T1000 (cell line): Measurements from ENCODE around the gene ASB5.
"Not testable (repeated sequence)": the region's sequence is repeated elsewhere in the genome, so short reads cannot be mapped to it uniquely, and the experiment has no call there.

Experiments used
- DNase-seq: peaks from one replicate; lab custom pipeline; 2025; ENCODE audit warnings: mixed read lengths; lab: John Stamatoyannopoulos, UW

Gene ASB5, protein sequence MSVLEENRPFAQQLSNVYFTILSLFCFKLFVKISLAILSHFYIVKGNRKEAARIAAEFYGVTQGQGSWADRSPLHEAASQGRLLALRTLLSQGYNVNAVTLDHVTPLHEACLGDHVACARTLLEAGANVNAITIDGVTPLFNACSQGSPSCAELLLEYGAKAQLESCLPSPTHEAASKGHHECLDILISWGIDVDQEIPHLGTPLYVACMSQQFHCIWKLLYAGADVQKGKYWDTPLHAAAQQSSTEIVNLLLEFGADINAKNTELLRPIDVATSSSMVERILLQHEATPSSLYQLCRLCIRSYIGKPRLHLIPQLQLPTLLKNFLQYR

DNA sequence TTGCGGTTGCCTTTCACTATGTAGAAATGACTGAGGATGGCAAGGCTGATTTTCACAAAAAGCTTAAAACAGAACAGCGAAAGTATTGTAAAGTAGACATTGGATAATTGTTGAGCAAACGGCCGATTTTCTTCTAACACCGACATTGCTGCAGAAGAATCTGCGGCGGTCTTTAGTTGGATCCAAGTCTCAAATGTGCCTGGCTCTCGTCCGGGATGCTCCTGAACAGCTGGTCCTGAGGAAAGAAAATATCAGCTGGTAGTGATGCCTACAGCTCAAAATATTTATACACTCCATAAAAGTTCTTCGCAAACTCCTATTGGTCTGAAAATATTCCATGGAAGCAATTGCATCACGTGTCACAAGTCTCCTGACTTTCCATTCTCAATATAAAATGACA is at the start of gene ASB5:
TSS of gene ASB5 (minus strand) at position 260 of the 400 bp plus-strand sequence. CDS start at position 146, 114 bp downstream.
- no peak for DNase-seq

DNA sequence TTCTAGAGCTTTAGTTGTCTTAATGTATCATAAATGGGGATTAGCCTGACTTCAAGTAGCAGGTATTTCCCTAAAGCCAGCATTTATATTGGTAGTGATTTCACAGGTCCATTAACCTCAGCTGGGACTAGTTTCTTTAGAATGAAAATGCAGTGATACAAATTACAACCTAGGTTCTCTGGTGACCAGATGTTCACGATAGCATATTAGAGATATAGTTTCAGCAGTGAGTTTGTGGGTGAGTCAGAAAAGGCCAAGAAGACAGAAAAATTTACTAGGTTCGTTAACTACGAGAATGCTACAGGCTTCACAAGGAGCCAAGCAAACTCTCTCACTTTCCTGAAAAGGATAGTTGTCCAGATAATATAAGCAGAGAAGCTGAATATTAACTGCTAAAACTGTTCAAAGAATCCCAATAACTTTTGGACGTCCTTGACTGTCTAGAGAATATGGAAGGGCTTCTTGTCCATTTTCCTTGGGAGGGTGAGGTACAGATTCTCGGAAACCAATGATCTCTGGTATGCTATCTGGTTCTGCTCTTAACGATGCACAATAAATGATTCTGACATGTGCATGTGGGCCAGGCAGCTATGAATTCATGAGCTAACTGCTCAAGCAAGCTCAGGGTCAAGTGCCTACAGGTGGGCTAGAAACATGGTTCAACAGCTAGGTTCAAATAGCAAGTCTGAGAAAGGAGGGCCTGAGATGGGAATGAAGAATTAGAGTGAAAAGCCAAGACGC is 44.7 kb upstream of the ASB5 start:
- DNase-seq, result no peak

DNA sequence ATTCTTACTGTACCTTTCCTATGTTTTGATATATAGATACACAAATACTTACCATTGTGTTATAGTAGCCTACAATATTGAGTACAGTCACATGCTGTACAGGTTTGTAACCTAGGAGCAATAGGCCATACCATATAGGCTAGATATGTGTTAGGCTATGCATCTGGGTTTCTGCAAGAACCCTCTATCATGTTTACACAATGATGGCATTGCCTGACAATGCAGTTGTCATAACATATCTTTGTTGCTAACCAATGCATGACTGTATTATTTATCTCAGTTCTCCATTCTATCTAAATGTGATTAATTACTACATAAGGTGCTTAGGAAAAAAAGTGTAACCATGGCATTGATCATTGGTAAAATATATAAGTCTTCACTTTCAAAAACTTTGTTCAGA is 40.8 kb upstream of the ASB5 start:
- no peak for DNase-seq

DNA sequence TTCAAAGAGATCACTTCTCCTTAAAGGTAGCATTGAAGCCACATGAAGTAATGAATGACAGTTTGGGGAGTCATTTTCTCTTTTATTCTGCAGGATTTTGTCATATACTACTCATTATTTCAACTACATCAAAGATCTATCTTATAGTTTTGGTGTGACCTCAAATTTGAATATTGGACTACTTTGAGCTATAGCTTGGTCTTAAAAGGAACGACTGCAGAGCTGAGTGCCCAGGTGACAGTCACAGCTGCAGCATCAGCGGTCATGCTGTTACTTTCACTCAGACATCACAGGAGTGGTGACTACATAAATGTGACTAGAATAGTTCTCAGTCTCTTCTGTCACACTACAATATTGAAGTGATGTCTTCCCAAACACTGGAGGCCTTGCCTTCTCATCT is 40.0 kb upstream of the ASB5 start:
- DNase-seq, result no peak

DNA sequence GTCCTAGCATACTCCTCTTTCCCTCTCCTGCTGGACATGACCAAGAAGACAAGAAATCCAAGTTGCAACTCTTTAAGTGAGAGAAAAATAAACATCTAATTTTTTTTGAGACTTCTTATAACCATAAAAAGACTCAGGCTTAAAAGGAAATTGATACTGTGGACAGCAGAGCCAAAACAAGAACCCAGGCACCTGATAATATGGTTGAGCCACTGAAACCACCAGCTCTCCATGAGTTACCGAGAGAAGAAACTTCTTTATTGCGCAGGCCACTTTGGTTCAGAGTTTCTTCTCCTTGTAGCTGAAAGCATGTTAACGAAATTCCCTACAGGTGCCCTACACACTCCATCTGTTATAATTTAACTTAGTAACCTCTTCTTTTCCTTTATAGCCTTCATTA is 39.4 kb upstream of the ASB5 start:
- DNase-seq, result no peak

DNA sequence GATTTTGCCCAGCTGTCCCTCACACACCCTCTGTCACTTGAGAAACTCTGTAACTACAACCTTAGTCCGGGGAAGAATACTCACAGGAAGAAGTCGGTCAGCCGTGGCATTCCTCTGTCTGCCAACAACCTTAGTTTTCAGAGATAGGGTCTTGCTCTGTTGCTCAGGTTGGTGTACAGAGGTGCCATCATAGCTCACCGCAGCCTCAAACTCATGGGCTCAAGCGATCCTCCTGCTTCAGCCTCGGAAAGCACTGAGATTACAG is 38.6 kb upstream of the ASB5 start:
- no peak for DNase-seq

DNA sequence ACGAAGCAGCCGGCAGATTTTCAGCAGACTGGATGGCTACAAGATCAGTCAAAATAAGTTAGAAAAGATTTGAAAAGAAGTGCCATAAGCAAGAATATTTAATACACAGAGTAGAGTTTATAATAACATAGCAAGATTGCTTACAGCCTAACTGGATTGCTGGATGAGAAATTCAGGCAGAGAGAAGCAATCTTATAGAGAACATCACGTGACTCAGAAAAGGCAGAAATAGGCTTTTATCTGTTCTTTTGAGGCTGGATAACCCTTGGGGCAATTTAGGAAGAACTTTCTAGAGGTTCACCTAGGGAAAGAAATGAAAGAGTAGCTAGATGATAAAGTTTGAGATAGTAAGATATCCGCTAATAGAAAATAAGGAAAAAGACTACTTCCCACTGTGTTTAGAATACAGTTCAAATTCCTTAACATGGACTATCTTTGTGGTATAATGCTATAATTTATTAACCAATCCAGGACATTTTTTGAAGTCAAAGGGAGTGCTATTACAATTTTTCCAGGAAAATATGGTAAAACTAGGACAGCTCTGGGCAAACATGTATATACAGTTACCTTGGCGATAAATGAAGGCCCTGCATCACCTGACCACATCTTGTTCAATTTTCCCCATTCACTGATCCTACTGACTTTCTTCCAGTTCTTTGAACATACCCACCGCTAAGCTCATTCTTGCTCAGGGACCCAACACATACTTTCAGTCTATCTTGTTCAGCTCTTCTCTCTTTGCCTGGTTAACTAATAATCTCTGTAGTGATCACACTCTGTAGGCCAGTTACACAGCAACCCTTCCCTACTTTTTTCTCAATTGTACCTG is 38.0 kb upstream of the ASB5 start:
- no peak for DNase-seq

DNA sequence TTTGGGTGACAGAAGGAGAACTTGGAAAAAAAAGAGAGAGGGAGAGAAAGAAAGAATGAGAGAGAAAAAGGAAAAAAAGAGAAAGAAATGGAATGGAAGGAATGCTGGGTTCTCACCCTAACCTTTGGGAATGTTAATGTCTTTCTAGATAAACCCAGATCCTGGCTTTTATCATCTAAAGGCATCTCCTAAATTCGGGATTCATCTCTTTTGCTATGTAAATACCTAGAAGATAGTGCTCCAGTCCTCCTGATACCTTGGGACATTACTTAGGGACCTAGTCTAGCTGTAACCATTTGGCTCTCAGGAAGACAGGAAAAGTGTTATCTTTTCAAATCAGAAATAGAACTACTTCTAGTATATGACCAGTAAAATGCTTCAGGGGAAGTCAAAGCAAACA is 34.9 kb upstream of the ASB5 start:
- DNase-seq, result no peak

DNA sequence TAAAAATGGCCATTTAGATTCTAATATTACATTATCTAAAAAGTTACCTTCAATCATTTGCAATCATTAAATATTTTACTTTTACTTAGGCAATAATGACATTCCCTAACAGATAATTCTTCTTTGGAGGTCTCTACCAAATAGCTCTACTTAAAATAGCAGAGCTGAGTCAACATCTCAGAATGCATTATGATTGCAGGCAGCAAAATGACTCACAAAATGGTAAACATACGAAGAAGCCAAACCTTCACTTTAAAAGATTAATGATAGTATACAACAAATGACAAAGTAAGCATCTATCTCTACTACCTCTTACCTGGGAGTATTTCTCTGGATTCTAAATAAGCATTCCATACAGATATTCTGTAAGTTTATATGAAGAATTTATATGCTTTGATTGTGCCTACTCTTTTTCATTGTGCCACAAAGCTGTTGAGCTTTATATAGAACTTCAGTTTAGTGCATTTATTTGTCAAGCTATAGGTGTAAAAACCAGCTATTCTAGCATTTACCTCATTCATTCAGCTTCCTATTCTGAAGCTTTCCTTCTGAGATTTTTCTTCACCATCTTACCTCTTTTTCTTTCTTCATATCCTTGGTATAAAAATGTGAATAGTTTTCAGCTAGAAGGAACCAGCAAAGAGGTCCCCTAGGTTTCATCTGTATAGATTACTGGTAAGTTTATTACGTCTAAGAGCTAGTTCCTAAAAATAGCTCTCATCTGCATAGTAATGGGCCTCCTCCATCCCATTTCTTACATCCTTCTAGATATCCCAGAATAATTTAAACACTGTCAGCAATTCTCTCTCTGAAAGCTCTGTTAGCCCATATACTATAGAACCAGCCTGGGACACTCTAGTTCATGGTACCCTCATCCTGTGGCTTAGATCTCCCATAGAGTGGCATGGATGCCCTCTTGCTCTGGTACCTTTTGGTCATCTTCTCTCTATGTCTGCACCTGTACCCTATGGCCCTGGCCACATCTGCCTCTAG is 33.6 kb upstream of the ASB5 start:
- no peak for DNase-seq

DNA sequence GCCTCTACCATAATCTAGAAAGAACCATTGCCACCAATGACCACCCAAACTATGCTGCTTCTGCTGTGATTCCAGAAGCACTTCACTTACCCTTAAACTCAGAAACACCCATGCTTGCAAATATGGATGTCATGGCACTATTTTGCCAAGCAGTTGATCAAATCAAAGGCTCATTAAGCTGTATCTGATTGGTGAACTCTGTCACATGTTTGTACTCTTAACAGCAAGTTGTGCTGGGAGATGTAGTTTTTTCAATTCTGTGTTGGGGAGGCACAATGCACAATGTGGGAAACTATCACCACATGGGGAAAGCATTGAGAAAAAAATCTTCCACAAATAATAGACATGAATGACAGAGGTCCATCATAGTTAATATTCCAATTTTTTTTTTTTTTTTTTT is 31.5 kb upstream of the ASB5 start:
- no peak for DNase-seq

DNA sequence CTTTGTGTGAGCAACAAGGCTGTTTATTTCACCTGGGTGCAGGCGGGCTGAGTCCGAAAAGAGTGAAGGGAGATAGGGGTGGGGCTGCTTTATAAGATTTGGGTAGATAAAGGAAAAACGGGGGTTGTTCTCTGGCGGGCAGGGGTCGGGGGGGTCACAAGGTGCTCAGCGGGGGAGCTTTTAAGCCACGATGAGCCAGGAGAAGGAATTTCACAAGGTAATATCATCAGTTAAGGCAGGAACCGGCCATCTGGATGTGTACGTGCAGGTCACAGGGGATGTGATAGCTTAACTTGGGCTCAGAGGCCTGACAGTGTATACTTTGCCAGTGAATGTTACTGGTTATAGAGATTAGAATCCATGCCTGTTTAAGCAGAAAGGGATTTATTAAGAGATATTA is 31.0 kb upstream of the ASB5 start:
- DNase-seq, result no peak

DNA sequence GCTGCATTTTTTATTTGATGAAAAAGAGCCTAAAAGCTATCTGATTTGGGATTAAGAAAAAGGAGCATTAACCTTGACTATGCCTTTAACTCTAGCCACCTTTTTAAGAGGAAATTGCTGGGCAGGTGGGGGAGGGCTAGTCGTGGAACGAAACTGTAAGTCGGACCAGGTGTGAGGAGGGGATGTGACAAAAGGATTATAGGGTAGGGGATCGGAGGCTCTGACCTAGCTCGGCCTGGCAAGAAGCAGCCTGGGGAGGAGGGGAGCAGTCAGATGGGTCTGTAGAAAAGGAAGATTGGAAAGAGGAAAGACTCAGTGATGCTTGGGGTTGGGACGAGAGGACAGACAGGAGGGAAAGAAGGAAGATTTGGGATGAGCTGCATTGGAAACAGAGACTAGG is 29.6 kb upstream of the ASB5 start:
- no peak for DNase-seq

DNA sequence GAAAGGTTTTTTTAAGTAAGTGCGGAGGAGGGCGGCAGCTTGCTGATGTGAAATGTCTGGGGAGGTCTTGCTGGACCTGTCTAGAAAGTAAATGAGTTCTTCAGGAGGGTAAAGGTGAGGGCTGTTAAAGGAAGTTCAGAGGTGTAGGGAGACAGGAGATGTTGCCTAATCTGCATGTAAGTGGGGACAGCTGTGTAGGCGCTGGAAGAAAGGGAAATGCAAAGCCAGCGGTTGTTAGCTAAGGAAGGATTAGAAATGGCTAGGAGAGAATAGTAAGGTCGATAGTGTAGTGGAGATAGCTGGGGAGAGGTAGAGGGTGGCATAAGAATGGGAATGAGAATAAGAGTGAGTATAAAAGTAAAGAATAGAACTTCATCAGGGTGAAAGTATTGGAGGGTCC is 26.9 kb upstream of the ASB5 start:
- not testable (repeated sequence) for DNase-seq

DNA sequence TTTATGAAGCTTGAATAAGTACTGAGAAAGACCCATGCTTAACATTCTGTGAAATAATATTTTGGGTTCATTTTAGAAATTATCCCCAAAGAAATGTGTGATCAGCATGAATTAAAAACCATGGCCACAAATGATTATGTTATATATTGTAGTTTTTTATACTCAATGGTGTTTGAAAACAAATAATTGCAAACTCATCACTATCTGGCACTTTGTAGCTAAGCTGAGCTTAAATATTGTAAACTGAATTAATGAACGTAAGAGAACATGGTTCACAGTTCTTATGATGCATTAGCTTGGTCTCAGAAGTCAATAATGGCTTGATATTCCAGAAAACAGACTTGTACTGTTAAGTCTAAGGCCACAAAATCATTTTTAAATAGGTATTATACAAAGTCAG is 24.6 kb upstream of the ASB5 start:
- no peak for DNase-seq

DNA sequence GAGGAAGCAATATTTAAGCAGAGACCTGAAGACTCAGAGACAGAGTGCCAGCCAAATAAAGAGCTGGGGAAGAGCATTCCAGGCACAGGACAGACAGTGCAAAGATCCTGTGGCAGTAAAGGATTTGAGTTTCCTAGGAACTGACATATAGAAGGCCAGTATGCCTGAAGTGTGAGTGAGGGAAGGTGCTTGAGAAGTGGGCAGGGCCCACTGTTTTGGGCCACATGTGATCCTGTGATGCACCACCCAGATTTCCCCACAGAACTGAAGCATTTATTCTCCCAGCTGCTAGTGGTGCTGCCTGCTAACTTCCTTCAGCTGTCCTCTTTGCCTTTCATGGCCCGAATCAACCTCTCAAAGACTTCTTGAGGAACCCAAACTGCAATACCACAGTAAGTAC is 23.9 kb upstream of the ASB5 start:
- DNase-seq, result no peak

DNA sequence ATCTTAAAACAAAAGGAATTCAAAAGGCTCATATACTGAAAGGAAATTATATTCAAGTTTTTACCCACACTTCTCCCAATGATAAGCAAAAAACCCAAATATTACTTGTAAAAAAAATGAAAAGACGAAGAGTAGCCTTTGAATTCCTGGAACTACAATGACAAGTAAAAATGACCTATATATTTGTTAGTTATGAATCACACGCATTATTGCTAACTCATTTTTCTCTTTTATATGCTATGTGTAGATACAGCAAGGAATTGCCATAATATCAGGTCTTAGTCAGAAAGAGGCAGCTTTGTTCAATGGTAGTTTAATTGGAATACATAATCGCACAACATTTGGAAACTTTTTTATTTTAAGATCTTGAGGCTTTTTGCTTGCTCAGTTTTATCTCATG is 22.7 kb upstream of the ASB5 start:
- DNase-seq, result no peak

DNA sequence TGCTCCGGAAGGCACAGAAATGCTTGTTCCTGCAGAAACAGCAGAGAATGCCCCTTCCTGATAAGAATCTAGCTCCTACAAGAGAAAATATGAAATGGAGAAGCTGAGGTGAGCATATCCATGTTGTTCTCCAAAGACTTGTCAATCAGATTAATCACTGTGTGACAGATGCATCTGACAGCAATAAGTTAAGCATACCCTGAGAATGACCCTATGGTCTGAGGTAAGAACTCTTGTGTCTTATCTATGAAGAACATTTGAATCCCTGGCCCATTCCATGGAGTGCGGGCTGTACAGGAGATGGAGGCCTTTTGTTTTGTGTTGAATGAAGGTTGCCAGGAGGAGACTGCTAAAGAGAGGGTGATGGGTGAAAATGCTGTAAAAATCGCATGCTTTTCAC is 21.5 kb upstream of the ASB5 start:
- no peak for DNase-seq

DNA sequence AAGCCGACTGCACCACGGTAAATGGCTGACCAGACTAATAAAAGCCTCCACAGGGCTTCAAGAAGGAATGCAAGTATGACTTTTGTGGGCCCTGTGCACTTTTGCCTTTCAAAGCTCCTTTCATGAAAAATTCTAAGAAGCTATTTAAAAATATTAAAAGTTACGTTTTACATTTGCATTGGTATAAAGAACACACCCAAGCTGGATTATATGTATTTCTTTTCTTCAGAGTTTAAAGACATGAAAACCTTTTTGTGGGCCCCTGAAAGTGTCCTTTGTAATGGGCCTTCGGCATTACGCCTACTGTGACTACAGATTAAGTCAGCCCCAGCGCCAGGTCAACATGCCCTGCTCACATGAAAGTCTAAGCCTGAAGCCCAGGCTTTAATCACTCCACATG is 20.5 kb upstream of the ASB5 start:
- no peak for DNase-seq

DNA sequence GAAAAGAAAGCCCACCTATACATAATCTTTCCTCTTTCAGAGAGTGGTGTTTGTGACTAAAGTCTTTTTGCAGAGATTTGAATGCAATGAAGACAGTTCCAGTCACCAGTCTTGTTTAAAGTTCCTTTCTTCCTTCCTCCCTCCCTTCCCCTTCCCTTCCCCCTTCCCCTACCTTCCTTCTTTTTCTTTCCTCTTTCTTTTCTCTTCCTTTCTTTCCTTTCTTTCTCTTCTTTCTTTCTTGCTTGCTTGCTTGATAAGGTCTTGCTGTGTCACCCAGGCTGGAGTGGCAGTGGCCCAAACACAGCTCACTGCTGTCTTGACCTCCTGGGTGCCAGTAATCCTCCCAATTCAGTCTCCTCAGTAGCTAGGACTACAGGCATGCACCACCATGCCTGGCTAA is 19.0 kb upstream of the ASB5 start:
- DNase-seq, result no peak

DNA sequence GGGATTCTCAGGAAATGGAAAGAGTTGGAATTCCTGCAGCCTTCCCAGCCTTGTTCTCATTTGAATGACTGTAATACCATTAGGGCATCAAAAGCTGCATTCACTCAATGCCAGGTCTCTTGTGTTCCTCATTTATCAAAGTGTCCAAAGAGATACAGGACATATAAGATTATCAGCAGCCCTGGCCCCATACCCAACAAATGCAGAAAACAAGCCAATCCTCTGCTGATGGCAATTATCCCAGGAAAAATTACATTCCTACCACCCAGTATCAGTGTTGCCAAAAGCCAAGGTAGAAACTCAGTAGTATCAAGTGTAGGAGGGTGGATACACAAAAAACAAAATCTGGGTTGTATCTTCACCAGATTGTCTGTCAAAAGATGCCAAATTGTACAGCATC is 18.5 kb upstream of the ASB5 start:
- DNase-seq, result no peak

DNA sequence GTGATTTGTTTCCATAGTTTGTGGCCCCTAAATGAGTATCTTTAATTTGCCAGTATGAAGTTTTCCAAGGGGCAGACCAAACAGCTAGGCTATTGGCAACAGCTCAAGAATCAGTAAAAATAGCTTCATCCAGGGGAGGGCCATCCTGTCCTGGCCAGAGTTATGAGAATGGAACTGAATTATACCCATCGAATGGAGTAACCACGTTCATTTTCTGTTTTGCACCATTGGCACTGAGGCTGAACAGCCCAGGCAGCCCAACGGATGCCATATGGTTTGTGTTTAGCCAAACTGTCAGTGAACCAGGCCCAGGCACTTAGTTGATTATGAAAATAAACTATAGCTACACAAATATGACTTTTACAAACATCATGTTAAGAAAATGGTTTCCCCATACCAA is 17.7 kb upstream of the ASB5 start:
- no peak for DNase-seq

DNA sequence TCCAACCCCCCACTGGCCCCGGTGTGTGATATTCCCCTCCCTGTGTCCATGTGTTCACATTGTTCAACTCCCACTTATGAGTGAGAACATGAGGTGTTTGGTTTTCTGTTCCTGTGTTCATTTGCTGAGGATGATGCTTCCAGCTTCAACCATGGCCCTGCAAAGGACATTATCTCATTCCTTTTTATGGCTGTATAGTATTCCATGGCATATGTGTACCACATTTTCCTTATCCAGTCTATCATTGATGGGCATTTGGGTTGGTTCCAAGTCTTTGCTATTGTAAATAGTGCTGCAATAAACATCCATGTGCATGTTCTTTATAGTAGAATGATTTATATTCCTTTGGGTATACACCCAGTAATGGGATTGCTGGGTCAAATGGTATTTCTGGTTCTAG is 10.5 kb upstream of the ASB5 start:
- DNase-seq, result not testable (repeated sequence)
